Ovary (tissue), 9 donors: ENCODE data around the gene DNAJC6. TPM values are rescaled to one million over a fixed set of nuclear protein-coding genes. Genes with fewer than 3 reads are reported as not detected.

Experiments
- DNase-seq, 5 donors: peaks; one replicate each; pipeline ENCODE4 v3.0.0-alpha.2; 2019 to 2020
- H3K27ac ChIP-seq, 2 donors: fragments of 200-600 bp; one replicate each; pipeline versions ENCODE4 v1.5.1 to v1.8.0; 2019 to 2022
- H3K27me3 ChIP-seq: fragments of 200-600 bp; one replicate; pipeline ENCODE4 v1.8.0; 2022
- H3K36me3 ChIP-seq: fragments of 200-600 bp; sonication (generic); one replicate; pipeline ENCODE4 v1.5.1; 2019
- H3K4me1 ChIP-seq: one replicate; pipeline ENCODE4 v1.8.1; 2013; ENCODE audit warnings: mild to moderate bottlenecking, moderate library complexity; ENCODE audit not compliant: insufficient read depth
- H3K4me3 ChIP-seq: fragments of 200-600 bp; sonication (generic); one replicate; pipeline ENCODE4 v1.5.1; 2017
- H3K9me3 ChIP-seq, 2 donors: fragments of 200-600 bp in 1 of 2; sonication (generic) in 1 of 2; one replicate each; pipeline versions ENCODE4 v1.5.1 to v1.8.1; 2013 to 2019; ENCODE audit warnings: mild to moderate bottlenecking in 1 of 2, moderate library complexity in 1 of 2
- EP300 ChIP-seq: sonication (generic); formaldehyde crosslinking; IDR thresholded peaks from one replicate; pipeline ENCODE4 v1.6.1; 2017; ENCODE audit warnings: antibody characterized with exemption
- POLR2A ChIP-seq: fragments of 450-650 bp; IDR thresholded peaks from one replicate; pipeline ENCODE4 v1.6.1; 2017; ENCODE audit warnings: antibody characterized with exemption, mild to moderate bottlenecking, moderate library complexity
- WGBS, 3 donors: extraction: QIAGEN DNeasy Blood & Tissue Kit in 1 of 3; methylation state at CpG; one replicate each; pipeline versions ENCODE4 v1.1.5 to v1.1.7; 2013 to 2017; 5-methylcytosine and 5-hydroxymethylcytosine counted together
- intact Hi-C, 4 donors: fragments of 100-400 bp; cut with DNase I; formaldehyde crosslinking; loops; one replicate each; pipeline versions ENCODE4 v1.11.0 to v1.15.1; 2022 to 2023
- polyA plus RNA-seq, 2 donors: library from polyadenylated mRNA; stranded (reverse); fragments of 200-250 nt in 1 of 2; fragments of 350-450 nt in 1 of 2; fragmentation: Illumina TruSeq in 1 of 2; extraction: RNeasy Lipid Tissue Mini Kit (QIAGEN cat#74804) in 1 of 2; gene quantifications; one replicate each; pipeline ENCODE4 v1.2.3, GENCODE V29; 2013 to 2014
- total RNA-seq, 7 donors: library from RNA; depleted of rRNA in 2 of 7; stranded (reverse); fragments of >200 nt in 2 of 7; fragmentation: NEBNext Ultra II Directional in 3 of 7; extraction: Animal tissue kit (Norgen Biotek cat#: 25700) in 3 of 7; gene quantifications; one replicate each; pipeline versions ENCODE4 v1.1.0 to v1.2.4, GENCODE V29; 2016 to 2023
- TF ChIP-seq, protein P1 (sequence below), 3 donors: fragments of 450-650 bp in 2 of 3; fragments of 200-600 bp in 1 of 3; IDR thresholded peaks; one replicate each; pipeline versions ENCODE4 v1.5.1 to v1.8.0; 2016 to 2022; ENCODE audit warnings: antibody characterized with exemption in 3 of 3, mild to moderate bottlenecking in 1 of 3
- donor health status: DM: no; HTN: no; CAD: no; lungs with moderate emphysema.
- donor health status: DM: no; HTN: no; CAD: no.
- donor health status: Bipolar disorder and iron deficiency.
- donor health status: DM: yes; HTN: yes; CAD: no.
- donor health status: DM: no; HTN: no; CAD: no.
- donor health status: DM: yes; HTN: yes; CAD: no.

DNAJC6 gene
- total and polyA plus RNA-seq, 9 donors: 0.48 to 2.7 (median 1.5) TPM

GRCh38 chr1:65277605-65278347 is 31.6 kb upstream of the DNAJC6 start:
- intact Hi-C loops: no loop called here
- Histone ChIP-seq H3K27me3 (no peaks in the 10 kb centered on the region), H3K27ac (no peak overlapping the region), H3K36me3 (no peaks in the 10 kb centered on the region), H3K4me3 (no peak overlapping the region), H3K9me3 (no peaks in the 10 kb centered on the region), H3K4me1 (peaks cover 2% of the 10 kb centered on the region)
- DNase-seq: no peak
- TF ChIP-seq, protein P1, sequence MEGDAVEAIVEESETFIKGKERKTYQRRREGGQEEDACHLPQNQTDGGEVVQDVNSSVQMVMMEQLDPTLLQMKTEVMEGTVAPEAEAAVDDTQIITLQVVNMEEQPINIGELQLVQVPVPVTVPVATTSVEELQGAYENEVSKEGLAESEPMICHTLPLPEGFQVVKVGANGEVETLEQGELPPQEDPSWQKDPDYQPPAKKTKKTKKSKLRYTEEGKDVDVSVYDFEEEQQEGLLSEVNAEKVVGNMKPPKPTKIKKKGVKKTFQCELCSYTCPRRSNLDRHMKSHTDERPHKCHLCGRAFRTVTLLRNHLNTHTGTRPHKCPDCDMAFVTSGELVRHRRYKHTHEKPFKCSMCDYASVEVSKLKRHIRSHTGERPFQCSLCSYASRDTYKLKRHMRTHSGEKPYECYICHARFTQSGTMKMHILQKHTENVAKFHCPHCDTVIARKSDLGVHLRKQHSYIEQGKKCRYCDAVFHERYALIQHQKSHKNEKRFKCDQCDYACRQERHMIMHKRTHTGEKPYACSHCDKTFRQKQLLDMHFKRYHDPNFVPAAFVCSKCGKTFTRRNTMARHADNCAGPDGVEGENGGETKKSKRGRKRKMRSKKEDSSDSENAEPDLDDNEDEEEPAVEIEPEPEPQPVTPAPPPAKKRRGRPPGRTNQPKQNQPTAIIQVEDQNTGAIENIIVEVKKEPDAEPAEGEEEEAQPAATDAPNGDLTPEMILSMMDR (IDR thresholded peaks at IDR 0.05): no peak
- TF ChIP-seq EP300 (no peak), POLR2A (no peak)
- WGBS, 3 donors: 49 to 55% (median 54%) methylated on average over 10 of the region's 10 CpGs

DNA sequence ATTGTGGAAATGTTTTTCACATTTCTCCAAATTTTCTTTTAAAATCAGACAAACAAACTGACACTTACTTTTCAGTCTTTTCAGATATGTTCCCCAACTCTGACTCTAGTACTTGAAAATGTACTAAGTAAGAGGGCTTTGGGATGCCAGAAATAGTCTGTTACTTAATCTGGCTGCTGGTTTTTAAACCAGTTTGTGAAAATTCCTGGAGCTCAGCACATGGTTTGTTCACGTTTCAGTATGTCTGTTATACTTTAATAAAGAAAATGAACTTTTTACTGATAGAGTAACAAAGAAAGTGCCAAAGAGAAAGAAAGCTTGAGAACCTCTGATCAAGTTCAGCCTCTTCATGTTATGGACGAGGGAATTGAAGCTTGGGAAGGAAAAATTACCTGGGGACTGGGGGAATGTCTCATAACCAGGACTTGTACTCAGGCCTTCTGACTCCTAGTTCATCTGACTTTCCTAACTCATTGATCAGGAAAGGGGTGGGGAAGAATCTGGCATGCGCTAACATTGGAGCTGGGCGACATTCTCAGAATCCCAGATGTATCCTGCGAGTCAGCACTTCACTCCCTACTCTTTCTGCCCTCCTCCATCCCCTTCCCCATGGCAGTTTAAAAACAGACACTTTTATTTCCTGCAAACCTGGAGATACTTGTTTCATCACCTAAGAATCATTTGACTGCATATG is 30.8 kb upstream of the DNAJC6 start:
- Histone ChIP-seq H3K9me3 (no peaks in the 10 kb centered on the region), H3K36me3 (no peaks in the 10 kb centered on the region), H3K27ac (no peak overlapping the region), H3K4me3 (no peak overlapping the region), H3K4me1 (peaks cover 2% of the 10 kb centered on the region), H3K27me3 (no peaks in the 10 kb centered on the region)
- DNase-seq: no peak
- 19 to 31% (median 23%) methylated on average over 5 of the region's 5 CpGs for WGBS, 3 donors
- intact Hi-C loops: no loop called here
- TF ChIP-seq EP300 (no peak), POLR2A (no peak)
- TF ChIP-seq, protein P1 (IDR thresholded peaks at IDR 0.05): no peak

GRCh38 chr1:65279070-65279779 is 30.1 kb upstream of the DNAJC6 start:
- Histone ChIP-seq H3K27ac (no peak overlapping the region), H3K4me1 (peaks cover 2% of the 10 kb centered on the region), H3K36me3 (no peaks in the 10 kb centered on the region), H3K9me3 (no peaks in the 10 kb centered on the region), H3K4me3 (no peak overlapping the region), H3K27me3 (no peaks in the 10 kb centered on the region)
- intact Hi-C loops: no loop called here
- TF ChIP-seq, protein P1 (IDR thresholded peaks at IDR 0.05): no peak
- TF ChIP-seq EP300 (no peak), POLR2A (no peak)
- 8 to 15% (median 11%) methylated on average over 5 of the region's 5 CpGs for WGBS, 3 donors
- DNase-seq: no peak

- intact Hi-C loops: no loop called here
- no peaks in the 10 kb centered on the region for H3K9me3 ChIP-seq
- no peaks in the 10 kb centered on the region for H3K27me3 ChIP-seq
- no peak for DNase-seq
- no peak overlapping the region for H3K27ac ChIP-seq
- no peak overlapping the region for H3K4me3 ChIP-seq
- TF ChIP-seq POLR2A: no peak
- WGBS, 3 donors: 71 to 85% (median 76%) methylated on average over 6 of the region's 6 CpGs
- H3K4me1 ChIP-seq: peaks cover 2% of the 10 kb centered on the region
- no peaks in the 10 kb centered on the region for H3K36me3 ChIP-seq
These were observed 27.5 kb upstream of the DNAJC6 start for GRCh38 chr1:65281846-65282245.
